K562 (cell line): ENCODE data around the gene TUT4. TPM values are rescaled to one million over a fixed set of nuclear protein-coding genes. Genes with fewer than 3 reads are reported as not detected.
A peak's percentile ranks its signal among the peaks of the same experiment; 100 is the strongest.

Experiments used
- ATAC-seq: fragments of 200-7000 bp; cut with Tn5 transposase; 3 replicates; pipeline ENCODE4 v1.9.1; 2020; ENCODE audit warnings: moderate library complexity
- BruUV-seq: library from RNA; stranded (reverse); fragments of 400-500 nt; replicated peaks from 2 replicates; lab custom pipeline; 2021; lab: Mats Ljungman, UMichigan
- CTCF ChIA-PET: fragments of 300-600 bp; formaldehyde crosslinking; extraction: SDS; loops from one replicate; lab custom pipeline; 2021; ENCODE audit warnings: low intra/inter-chr PET ratio; lab: Yijun Ruan, JAX
- POLR2A ChIA-PET: fragments of 300-600, 350-650 bp; sonication (Branson Sonifier 250); formaldehyde crosslinking; extraction: SDS; loops from one replicate; lab custom pipeline; 2021; ENCODE audit warnings: antibody characterized with exemption, inconsistent platforms; lab: Yijun Ruan, JAX
- DNase-seq, 4 experiments: peaks; one replicate each; pipeline versions ENCODE4 v3.0.0 to v3.0.0-alpha.2; 2011 to 2018; ENCODE audit warnings: low spot score in 3 of 4, mixed read lengths in 3 of 4; ENCODE audit errors: extremely low read depth in 1 of 4
- FAIRE-seq: peaks from 2 replicates; lab custom pipeline; 2011; peaks lifted over from hg19 to GRCh38; lab: Jason Lieb, UNC
- H2AFZ ChIP-seq: 2 replicates; pipeline ENCODE4 v1.6.0; 2011; ENCODE audit warnings: low read depth, low read length, control low read depth, inconsistent platforms
- H3K27ac ChIP-seq: fragments of 200-600 bp; 3 replicates; pipeline ENCODE4 v1.8.0; 2011; ENCODE audit warnings: low read depth, mild to moderate bottlenecking, control low read depth, inconsistent platforms, low read length, moderate library complexity, mixed read lengths; ENCODE audit errors: extremely low read depth
- H3K27me3 ChIP-seq, 2 experiments: fragments of 300-600 bp in 1 of 2; 2 replicates in 1 of 2; 3 replicates in 1 of 2; pipeline versions ENCODE4 v1.6.0 to v1.8.0; 2011; ENCODE audit warnings: inconsistent platforms in 2 of 2, low read length in 2 of 2, mild to moderate bottlenecking in 1 of 2, mixed read lengths in 1 of 2, moderate library complexity in 1 of 2; ENCODE audit not compliant: control insufficient read depth in 2 of 2, insufficient read depth in 2 of 2
- H3K36me3 ChIP-seq: fragments of 300-600 bp; 3 replicates; pipeline ENCODE4 v1.8.0; 2011; ENCODE audit warnings: mild to moderate bottlenecking, low read length, inconsistent platforms; ENCODE audit not compliant: control insufficient read depth, insufficient read depth
- H3K4me1 ChIP-seq, 2 experiments: fragments of 200-600 bp in 1 of 2; replicated peaks in 1 of 2; 2 replicates in 1 of 2; 3 replicates in 1 of 2; pipeline versions ENCODE4 v1.5.1 to v1.8.0; 2011; ENCODE audit warnings: inconsistent platforms in 2 of 2, low read length in 2 of 2, mild to moderate bottlenecking in 1 of 2, mixed read lengths in 1 of 2, moderate library complexity in 1 of 2; ENCODE audit not compliant: control insufficient read depth in 2 of 2, insufficient read depth in 2 of 2
- H3K4me2 ChIP-seq: 2 replicates; pipeline ENCODE4 v1.6.1; 2011; ENCODE audit warnings: low read length, control low read depth, inconsistent platforms, mixed read lengths; ENCODE audit not compliant: insufficient read depth
- H3K4me3 ChIP-seq: fragments of 200-600 bp; sonication (generic), shearing (Covaris generic); 2 replicates; pipeline ENCODE4 v1.5.1; 2016; ENCODE audit warnings: control low read depth, inconsistent platforms
- H3K79me2 ChIP-seq: fragments of 200-600 bp; 3 replicates; pipeline ENCODE4 v1.8.0; 2011; ENCODE audit warnings: low read length, inconsistent platforms; ENCODE audit not compliant: control insufficient read depth, insufficient read depth
- H3K9ac ChIP-seq, 2 experiments: 2 replicates each; pipeline versions ENCODE4 v1.6.0 to v1.6.1; 2011; ENCODE audit warnings: low read depth in 2 of 2, low read length in 2 of 2, control low read depth in 1 of 2, inconsistent platforms in 1 of 2, mild to moderate bottlenecking in 1 of 2, mixed read lengths in 1 of 2; ENCODE audit not compliant: insufficient read depth in 1 of 2
- H3K9me1 ChIP-seq: one replicate; pipeline ENCODE4 v1.6.0; 2011; ENCODE audit warnings: inconsistent platforms, mild to moderate bottlenecking, low read length, moderate library complexity; ENCODE audit not compliant: control insufficient read depth, insufficient read depth
- H3K9me3 ChIP-seq: replicated peaks from 2 replicates; pipeline ENCODE4 v1.5.1; 2011; ENCODE audit warnings: low read depth, low read length, inconsistent platforms; ENCODE audit not compliant: control insufficient read depth, insufficient read depth
- H4K20me1 ChIP-seq: replicated peaks from 2 replicates; pipeline ENCODE4 v1.6.1; 2011; ENCODE audit warnings: low read length, inconsistent platforms, mixed read lengths; ENCODE audit not compliant: control insufficient read depth, insufficient read depth
- LARP7 ChIP-seq: fragments of 450-650 bp; IDR thresholded peaks from 2 replicates; pipeline ENCODE4 v1.6.1; 2016
- MBD1 ChIP-seq: fragments of 250-450 bp; sonication (Bioruptor Pico); IDR thresholded peaks from 2 replicates; pipeline ENCODE4 v1.8.0; 2022; ENCODE audit warnings: inconsistent platforms
- MED1 ChIP-seq: sonication (generic); formaldehyde crosslinking; IDR thresholded peaks from 2 replicates; pipeline ENCODE4 v1.8.1; 2023; ENCODE audit warnings: missing genetic modification reagents, borderline replicate concordance
- RFX1 ChIP-seq: fragments of 450-650 bp; IDR thresholded peaks from 2 replicates; pipeline ENCODE4 v1.6.1; 2016; ENCODE audit warnings: mild to moderate bottlenecking, moderate library complexity
- WGBS: fragments of 100-300 bp; shearing (Covaris generic); methylation state at CpG from one replicate; pipeline ENCODE4 v1.1.6; 2016; ENCODE audit warnings: low coverage, mixed read lengths; ENCODE audit not compliant: insufficient coverage; ENCODE audit errors: missing lambda C conversion rate; 5-methylcytosine and 5-hydroxymethylcytosine counted together
- in situ Hi-C: fragments of 300-500 bp; cut with MboI; formaldehyde crosslinking; loops from 4 replicates; pipeline ENCODE4 v1.15.0; 2018; ENCODE audit warnings: inconsistent platforms, mixed read lengths
- intact Hi-C: fragments of 100-400 bp; cut with micrococcal nuclease; formaldehyde crosslinking; loops from 2 replicates; pipeline ENCODE4 v1.14.2; 2022
- polyA plus RNA-seq, 8 experiments: library from polyadenylated mRNA; depleted of rRNA in 4 of 8; stranded (reverse) in 5 of 8; unstranded in 3 of 8; fragments of >200 nt; fragmentation: Nextera tagmentation in 2 of 8; fragmentation: Illumina TruSeq in 1 of 8; extraction: Ambion mirVana in 2 of 8; extraction: Trizol in 1 of 8; gene quantifications; 2 replicates each; pipeline versions ENCODE4 v1.2.1 to v1.2.3, GENCODE V29; 2011 to 2014; ENCODE audit warnings: inconsistent platforms in 1 of 8, missing spikeins in 1 of 8
- total RNA-seq, 7 experiments: library from RNA; depleted of rRNA in 6 of 7; stranded (reverse); fragments of >200 nt in 6 of 7; fragmentation: Illumina TruSeq in 2 of 7; extraction: Trizol in 2 of 7; gene quantifications; 2 replicates each; pipeline versions ENCODE4 v1.2.1 to v1.2.3, GENCODE V29; 2011 to 2021; ENCODE audit warnings: low replicate concordance in 1 of 7

TUT4 gene
- total and polyA plus RNA-seq, 9 of the 15 experiments (the other 6 are each of a cell fraction or from before 2014, with no cell fraction given), result 15.8 to 53.5 (median 36.7) TPM

- no peak for TF ChIP-seq MED1
- TF ChIP-seq MBD1 (CRISPR knock-in tag), result no peak
Measured at GRCh38 chr1:52592637-52593323, 39.9 kb upstream of the TUT4 start (continued).

- 27% methylated on average over 6 of the region's 6 CpGs for WGBS
- no peaks in the 10 kb centered on the region for H3K79me2 ChIP-seq
- H3K27me3 ChIP-seq, result no peaks in the 10 kb centered on the region
- ChIA-PET CTCF (no interaction called here), POLR2A (no interaction called here)
- H3K27ac ChIP-seq, result no peak overlapping the region
- no peaks in the 10 kb centered on the region for H3K9me1 ChIP-seq
- H3K4me3 ChIP-seq, result no peak overlapping the region
- no peaks in the 10 kb centered on the region for H3K36me3 ChIP-seq
- no peak overlapping the region for H2AFZ ChIP-seq
- in situ Hi-C loops, result no loop called here
- intact Hi-C loops, result no loop called here
- ATAC-seq (no peak), FAIRE-seq (no peak), DNase-seq (no peak)
- H3K9ac ChIP-seq, result no peak overlapping the region
- no peaks in the 10 kb centered on the region for H3K9me3 ChIP-seq
- no TSS peak for BruUV-seq
- no peaks in the 10 kb centered on the region for H4K20me1 ChIP-seq
- no peak overlapping the region for H3K4me2 ChIP-seq
- H3K4me1 ChIP-seq, result no peaks in the 10 kb centered on the region; a peak in 1 of 5 replicates
- TF ChIP-seq LARP7, result no peak
- peak; percentile 83 for TF ChIP-seq RFX1
- TF ChIP-seq, all 486 proteins: peak for 1
Measured at GRCh38 chr1:52590266-52590665, 37.4 kb upstream of the TUT4 start.
